Gastroesophageal sphincter (tissue), 3 donors: ENCODE data around the gene TRPV3.

Experiments
- EP300 ChIP-seq: sonication (generic); formaldehyde crosslinking; IDR thresholded peaks from one replicate; pipeline ENCODE4 v1.6.1; 2017; ENCODE audit warnings: antibody characterized with exemption, mild to moderate bottlenecking
- POLR2A ChIP-seq, 2 donors: fragments of 450-650 bp; IDR thresholded peaks; one replicate each; pipeline ENCODE4 v1.6.1; 2017; ENCODE audit warnings: antibody characterized with exemption in 2 of 2, mild to moderate bottlenecking in 2 of 2, moderate library complexity in 1 of 2
- POLR2AphosphoS5 ChIP-seq: sonication (generic); formaldehyde crosslinking; IDR thresholded peaks from one replicate; pipeline ENCODE4 v1.6.1; 2017; ENCODE audit warnings: antibody characterized with exemption
- TF ChIP-seq, protein P1 (sequence below), 4 experiments: fragments of 200-600 bp in 2 of 4; fragments of 450-650 bp in 2 of 4; sonication (generic) in 1 of 4; IDR thresholded peaks; one replicate each; pipeline ENCODE4 v1.5.1; 2017 to 2019; ENCODE audit warnings: antibody characterized with exemption in 4 of 4, mild to moderate bottlenecking in 2 of 4, moderate library complexity in 2 of 4

DNA sequence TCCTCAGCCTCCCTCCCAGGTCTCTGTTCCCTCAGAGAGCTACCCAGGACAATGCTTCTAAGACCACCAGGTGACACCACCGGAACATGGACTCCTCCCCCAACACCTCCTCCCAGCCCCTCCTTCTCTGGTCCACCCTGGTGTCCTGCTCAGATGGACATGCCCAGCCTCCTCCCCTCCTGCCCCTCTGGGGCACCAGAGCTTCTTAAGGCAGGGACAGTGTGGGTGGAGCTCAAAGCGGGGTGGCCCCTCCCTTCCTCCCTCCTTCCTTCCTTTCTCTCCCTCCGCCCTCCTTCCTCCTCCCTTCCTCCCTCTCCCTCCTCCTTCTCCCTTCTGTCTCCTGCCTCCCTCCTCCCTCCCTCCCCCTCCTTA lies 22.7 kb downstream of the TRPV3 start:
- TF ChIP-seq, protein P1, sequence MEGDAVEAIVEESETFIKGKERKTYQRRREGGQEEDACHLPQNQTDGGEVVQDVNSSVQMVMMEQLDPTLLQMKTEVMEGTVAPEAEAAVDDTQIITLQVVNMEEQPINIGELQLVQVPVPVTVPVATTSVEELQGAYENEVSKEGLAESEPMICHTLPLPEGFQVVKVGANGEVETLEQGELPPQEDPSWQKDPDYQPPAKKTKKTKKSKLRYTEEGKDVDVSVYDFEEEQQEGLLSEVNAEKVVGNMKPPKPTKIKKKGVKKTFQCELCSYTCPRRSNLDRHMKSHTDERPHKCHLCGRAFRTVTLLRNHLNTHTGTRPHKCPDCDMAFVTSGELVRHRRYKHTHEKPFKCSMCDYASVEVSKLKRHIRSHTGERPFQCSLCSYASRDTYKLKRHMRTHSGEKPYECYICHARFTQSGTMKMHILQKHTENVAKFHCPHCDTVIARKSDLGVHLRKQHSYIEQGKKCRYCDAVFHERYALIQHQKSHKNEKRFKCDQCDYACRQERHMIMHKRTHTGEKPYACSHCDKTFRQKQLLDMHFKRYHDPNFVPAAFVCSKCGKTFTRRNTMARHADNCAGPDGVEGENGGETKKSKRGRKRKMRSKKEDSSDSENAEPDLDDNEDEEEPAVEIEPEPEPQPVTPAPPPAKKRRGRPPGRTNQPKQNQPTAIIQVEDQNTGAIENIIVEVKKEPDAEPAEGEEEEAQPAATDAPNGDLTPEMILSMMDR (IDR thresholded peaks at IDR 0.05), result no peak
- no peak for TF ChIP-seq POLR2AphosphoS5
- no peak for TF ChIP-seq POLR2A (IDR thresholded peaks at IDR 0.05)
- no peak for TF ChIP-seq EP300
